Measurements from ENCODE around the gene NUCB1.

GRCh38 chr19:48968813-48969218 is 68.7 kb downstream of the NUCB1 start:
- TF ChIP-seq, protein P1, sequence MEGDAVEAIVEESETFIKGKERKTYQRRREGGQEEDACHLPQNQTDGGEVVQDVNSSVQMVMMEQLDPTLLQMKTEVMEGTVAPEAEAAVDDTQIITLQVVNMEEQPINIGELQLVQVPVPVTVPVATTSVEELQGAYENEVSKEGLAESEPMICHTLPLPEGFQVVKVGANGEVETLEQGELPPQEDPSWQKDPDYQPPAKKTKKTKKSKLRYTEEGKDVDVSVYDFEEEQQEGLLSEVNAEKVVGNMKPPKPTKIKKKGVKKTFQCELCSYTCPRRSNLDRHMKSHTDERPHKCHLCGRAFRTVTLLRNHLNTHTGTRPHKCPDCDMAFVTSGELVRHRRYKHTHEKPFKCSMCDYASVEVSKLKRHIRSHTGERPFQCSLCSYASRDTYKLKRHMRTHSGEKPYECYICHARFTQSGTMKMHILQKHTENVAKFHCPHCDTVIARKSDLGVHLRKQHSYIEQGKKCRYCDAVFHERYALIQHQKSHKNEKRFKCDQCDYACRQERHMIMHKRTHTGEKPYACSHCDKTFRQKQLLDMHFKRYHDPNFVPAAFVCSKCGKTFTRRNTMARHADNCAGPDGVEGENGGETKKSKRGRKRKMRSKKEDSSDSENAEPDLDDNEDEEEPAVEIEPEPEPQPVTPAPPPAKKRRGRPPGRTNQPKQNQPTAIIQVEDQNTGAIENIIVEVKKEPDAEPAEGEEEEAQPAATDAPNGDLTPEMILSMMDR (IDR thresholded peaks at IDR 0.05; ENCODE audit: extremely low read depth in 1 of 2, insufficient read depth in 1 of 2, low read depth in 1 of 2, low read length in 2 of 2) = no peak
- no peak for TF ChIP-seq POLR2A (IDR thresholded peaks at IDR 0.05; ENCODE audit: low read depth, low read length)
- no peak for TF ChIP-seq JUN (IDR thresholded peaks at IDR 0.05; ENCODE audit: borderline replicate concordance, insufficient read depth, insufficient read length, low read depth)
- TF ChIP-seq POLR2AphosphoS5 (IDR thresholded peaks at IDR 0.05; ENCODE audit: insufficient read depth, low read depth, low read length) = no peak
- TF ChIP-seq EZH2 (IDR thresholded peaks at IDR 0.05; ENCODE audit: borderline replicate concordance, low read depth, low read length, severe bottlenecking) = no peak
- TF ChIP-seq, protein P2, sequence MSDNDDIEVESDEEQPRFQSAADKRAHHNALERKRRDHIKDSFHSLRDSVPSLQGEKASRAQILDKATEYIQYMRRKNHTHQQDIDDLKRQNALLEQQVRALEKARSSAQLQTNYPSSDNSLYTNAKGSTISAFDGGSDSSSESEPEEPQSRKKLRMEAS (IDR thresholded peaks at IDR 0.05; ENCODE audit: insufficient read depth, insufficient read length) = no peak
- TF ChIP-seq MYC (IDR thresholded peaks at IDR 0.05; ENCODE audit: low read depth, low read length) = no peak
- no peak for TF ChIP-seq GATA2 (IDR thresholded peaks at IDR 0.05; ENCODE audit: insufficient read depth, insufficient read length, low read depth, low read length)

All from endothelial cell of umbilical vein (primary cell).